HG03097 (cell line): ENCODE data around the gene OR2T27.
"Not testable (repeated sequence)": the region's sequence is repeated elsewhere in the genome, so short reads cannot be mapped to it uniquely, and the experiment has no call there.

Experiments used
- ATAC-seq: cut with Tn5 transposase; IDR thresholded peaks from one replicate; pipeline ENCODE4 v1.9.1; 2021; ENCODE audit not compliant: unreplicated experiment, low FRiP score

Gene OR2T27, protein sequence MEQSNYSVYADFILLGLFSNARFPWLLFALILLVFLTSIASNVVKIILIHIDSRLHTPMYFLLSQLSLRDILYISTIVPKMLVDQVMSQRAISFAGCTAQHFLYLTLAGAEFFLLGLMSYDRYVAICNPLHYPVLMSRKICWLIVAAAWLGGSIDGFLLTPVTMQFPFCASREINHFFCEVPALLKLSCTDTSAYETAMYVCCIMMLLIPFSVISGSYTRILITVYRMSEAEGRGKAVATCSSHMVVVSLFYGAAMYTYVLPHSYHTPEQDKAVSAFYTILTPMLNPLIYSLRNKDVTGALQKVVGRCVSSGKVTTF

DNA sequence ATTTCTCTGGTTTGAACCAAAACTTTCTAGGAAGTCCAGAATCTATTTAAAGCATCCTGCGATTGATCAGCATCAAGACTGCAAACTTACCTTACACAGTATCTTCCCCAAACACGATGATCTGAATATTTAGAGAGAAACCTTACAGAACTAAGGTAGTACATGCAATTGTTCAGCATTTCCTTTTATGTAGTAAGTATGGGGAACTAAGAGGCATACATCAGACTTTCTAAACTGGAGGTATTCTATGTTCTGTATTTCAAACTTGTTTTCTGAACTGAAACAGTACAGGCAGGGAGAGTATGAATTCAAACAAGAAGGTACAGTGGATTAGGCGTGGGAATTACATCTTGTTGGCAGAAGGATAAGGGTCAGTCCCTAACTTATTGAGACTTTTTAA, at the start of gene OR2T27:
Gene OR2T27 (minus strand): TSS at position 175 of the 400 bp plus-strand sequence. CDS start 4,644 bp downstream, outside the sequence.
- peak; percentile 46 for ATAC-seq

DNA sequence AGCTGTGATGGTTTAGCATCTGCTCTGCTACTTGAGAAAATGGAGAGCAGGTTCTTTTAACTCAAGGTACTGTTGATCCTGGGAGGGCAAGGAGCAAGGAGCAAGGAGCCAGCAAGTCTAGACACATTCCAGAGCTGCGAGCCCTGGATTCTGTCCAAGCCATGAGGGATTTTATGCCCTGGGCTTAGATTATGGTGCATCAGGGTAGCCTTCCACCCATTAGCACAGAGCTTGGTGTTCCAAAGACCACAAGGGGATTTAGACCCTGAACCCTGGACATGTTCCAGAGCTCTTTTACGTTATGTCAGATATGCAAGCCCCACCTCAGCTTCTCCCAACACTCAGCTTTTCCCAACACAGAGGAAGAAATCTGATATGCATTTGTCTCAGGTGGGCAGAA, 49.3 kb upstream of the OR2T27 start:
- ATAC-seq = no peak

DNA sequence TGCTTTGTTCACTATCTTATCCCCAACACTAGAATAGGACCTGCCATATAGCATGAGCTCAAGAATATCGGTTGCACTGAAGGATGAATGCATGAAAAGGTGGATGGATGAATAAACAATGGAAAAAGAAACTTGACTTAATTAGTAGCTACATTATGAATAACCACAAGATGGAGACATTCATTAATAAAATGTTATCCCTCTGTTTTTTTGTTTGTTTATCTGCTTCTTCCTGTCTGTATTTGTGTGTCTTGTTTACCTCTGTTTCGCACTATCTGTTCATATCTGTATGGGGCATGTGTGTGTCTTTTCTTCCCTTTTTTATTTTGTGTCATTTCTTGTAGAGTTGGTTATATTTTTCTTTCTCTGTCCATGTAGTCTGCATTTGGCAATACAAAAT, 48.3 kb upstream of the OR2T27 start:
- no peak for ATAC-seq

DNA sequence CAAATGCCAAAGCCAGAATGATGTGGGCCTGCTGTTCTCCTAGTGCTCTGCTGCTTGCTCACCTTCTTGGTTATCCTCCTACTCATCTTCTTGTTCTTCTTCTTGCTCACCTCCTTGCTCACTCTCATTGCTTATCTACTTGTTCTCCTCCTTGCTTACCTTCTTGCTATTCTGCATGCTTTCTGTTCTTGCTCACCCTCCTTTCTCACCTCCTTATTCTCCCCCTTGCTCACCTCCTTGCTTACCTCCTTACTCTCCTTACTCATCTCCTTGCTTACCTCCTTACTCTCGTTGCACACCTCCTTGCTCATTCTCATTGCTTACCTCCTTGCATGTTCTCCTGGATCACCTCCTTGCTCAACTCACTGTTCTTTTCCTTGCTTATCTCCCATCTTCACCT, 47.4 kb upstream of the OR2T27 start, which contains the start of gene OR14I1:
Gene OR14I1 (minus strand): TSS at position 53 of the 400 bp plus-strand sequence.
- ATAC-seq = no peak

DNA sequence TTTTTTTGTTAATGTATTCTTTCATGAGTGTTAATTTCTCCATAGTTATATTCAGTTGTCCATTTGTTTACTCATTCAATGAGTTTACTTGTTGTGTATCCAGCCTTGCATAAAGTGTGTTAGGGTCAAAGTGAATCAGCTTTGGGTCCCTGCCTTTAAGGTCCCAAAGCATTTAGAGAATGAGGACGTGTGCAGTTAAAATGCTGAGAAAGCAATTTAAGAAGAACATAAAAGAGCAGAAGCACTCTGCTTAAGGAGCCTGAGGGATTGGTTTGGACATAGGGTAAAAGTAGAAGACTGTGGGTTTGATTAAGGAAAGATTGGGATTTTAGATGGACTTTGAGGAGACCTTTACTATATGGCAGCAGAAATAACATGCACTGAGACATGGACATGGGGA, 43.8 kb upstream of the OR2T27 start:
- ATAC-seq = no peak

DNA sequence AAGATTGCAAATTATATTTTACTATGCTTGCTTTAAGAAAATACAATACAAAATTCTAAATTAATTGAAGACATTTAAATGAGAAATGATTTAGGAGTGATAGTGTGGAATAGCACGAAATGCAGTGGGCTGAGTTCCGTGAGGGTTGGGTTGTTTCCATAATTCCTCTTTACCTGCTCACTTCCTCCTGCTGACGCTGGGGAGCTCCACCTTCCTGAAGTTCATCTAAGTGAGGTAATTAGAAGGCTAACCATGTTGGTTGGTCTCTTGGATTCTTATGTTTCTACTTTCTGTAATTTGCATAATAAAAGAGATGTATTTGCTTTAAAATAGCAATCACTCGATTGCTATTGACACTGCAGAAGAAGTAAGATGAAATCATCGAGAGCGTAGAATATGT, 42.6 kb upstream of the OR2T27 start:
- no peak for ATAC-seq

DNA sequence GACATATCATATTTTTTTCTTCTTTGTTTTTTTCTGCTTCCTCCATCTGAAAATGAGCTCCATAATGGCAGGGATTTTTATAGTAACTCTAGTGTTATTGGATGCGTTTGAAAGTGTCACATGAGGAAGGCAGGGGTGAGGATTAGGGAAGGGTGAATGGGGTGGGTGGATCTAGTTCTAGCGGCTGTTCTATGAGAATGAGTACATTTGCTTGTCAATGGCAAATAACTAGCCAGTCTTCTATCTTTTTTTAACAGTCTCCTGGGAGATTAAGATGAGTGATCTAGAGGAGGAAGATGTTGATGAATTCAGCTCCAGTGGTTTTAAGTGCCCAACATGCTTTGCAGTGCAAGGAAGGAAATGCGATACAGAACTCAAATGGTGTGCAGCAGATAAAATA, 41.4 kb upstream of the OR2T27 start:
- ATAC-seq = no peak

DNA sequence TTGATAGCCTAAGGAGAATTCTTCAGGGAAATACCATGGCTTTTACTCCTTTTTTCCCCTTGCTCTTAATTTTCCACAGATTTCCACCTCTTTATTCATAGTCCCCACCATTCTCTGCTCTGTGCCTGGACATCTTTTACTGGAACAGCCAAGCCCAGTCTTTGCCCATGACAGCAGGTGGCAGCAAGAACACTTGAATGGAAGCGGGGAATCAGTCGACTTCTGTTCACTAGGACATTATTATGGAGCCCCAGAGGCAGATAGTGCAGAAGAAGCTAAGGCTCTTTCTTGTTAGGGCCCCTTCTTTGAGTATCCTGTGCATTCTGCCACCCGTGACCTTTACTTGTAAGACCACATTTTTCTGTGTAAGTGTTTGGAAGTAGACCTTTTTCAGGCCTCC, 40.9 kb upstream of the OR2T27 start:
- no peak for ATAC-seq

DNA sequence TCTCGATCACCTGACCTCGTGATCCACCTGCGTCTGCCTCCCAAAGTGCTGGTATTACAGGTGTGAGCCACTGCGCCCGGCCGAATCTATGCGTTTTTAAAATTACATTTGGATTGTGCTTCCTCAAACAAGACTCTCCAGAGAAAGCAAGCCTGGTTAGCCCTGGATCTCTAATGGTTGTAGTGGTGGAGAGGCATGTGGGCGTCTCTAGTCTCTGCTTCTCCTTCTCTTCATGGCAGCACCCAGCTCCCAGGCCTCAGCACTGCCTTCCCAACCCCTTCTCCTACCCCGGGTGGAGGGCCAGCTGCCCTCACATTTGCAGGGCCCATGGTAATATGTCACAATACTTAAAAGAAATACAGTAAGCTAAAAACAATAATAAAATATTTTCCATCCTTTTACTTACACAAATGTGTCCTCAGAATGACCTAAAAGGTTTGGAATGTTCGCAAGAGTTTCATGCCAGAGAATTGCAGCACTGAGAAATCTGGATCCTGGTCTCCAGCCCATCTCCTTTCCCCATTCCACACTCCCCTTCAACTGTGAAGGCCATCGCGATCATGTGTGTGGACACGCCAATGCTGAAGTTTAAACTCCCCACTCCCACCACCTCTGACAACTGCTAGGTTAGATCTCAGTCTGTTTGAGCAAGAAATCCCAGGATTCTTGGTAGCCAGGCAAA, 40.3 kb upstream of the OR2T27 start:
- ATAC-seq = no peak

DNA sequence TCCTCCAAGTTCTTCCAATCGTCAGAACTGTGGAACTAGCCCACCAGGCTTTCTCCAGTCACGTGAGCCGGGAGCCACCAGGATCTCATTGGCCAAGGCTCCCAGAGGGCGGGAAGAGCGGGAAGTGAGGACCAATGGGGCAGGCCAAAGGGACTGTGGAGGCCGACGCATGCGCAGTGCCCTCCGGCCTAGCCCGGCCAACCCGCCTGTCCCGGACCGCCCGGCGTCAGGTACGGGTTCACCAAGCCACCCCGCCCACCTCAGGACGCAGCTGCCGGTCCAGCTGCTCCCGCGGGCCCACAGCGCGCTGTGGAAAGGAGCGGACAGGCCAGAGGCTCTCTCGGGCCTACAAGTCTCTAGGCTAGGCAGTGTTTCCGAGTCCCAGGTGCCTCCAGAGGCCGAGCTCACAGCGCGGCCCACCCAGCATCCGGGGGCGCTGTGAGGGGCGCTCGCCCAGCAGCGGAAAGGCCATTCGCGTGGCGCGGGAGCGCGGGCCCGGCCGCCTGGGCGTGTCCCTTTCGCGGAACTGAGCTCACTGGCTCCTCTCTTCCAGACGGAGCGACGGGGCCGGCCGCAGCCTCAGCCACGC, 36.3 kb upstream of the OR2T27 start:
- no peak for ATAC-seq

DNA sequence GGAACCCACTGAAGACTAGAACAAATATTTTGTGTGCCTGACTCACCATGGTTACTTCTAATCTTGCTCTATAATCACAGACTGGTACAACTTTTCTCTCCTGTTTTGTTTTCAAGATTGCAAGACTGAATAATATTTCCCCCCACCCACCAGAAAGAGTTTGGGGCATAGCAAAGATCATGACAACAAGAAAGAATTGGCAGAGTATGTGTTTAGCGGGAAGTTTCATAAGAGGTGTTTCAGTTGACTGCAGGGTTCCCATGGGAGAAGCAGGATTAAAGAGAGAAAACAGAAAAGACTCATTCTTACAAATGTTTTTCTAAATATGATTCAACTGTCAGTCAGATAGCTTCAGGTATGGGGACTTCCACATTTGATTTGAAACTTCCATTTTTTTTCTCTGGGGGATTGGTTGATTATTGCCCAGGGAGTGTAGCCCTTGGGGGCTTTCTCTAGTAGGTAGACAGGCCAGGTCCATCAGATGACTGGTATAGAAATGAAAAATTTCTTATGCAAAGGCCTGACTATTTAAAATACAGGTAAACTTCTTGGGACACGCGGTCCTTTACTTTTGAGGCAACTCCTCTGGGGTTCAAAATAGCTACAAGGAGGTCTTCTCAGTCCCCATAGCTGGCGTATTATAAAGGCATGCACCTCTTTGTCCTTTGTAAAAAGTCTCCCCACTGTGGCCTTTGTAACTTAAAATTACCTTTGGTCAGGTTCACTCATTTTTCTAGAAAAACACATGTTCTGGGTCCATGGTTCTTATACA, 33.4 kb upstream of the OR2T27 start:
- peak; percentile 84 for ATAC-seq

DNA sequence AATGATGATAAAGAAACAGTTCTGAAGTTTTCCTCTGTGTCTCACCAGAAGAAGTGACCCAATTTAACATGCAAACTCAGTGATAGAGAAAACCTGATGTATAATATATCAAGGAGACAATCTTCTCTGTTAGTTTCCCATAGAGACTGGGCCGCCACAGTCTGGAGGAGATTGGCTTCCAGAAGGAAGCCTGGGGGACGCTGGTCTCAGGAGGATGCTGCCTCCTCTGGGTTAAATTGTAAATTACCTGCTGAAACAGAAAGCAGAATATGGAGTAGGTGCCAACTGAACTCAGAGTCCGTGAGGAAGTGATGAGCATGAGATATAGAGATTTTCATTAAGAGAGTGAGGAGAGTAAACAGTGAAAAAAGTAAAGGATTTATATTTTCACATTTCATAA, 31.5 kb upstream of the OR2T27 start:
- ATAC-seq = peak; percentile 77

DNA sequence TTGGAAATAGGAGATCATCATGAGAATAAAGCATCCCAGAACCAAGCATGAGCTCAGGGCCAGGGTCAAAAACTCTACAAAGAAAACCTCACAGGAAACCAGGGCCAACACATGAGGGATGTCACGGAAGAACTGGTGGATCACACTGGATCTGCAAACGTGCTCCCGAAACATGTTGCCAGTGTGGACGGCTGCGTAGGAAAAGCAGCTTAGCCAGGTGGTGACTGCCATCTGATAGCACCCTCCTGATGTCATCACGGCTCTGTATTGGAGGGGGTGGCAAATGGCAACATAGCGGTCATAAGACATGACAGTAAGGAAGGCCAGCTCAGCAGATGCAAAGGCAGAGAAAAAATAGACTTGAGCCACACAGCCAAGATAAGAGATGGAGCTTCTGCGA, 26.3 kb upstream of the OR2T27 start:
- ATAC-seq = no peak

DNA sequence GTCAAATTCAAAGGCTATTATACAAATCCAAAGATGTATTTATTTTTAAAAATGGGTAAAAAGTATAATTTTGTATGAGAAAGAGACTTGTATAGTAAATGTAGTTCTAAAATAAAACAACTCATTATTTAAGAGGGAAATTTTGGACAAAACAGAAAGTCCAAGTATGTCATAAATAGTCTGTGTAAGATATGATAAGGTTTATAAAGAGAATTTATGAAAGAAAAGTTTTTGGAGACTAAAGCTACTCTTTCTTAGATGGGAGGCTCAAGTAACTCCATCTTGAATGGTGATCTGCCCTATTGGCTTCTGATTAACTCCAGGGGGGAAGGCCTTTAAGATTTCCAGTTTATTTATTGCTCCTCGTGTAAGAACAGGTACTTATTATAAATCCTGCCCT, 14.7 kb upstream of the OR2T27 start:
- no peak for ATAC-seq

DNA sequence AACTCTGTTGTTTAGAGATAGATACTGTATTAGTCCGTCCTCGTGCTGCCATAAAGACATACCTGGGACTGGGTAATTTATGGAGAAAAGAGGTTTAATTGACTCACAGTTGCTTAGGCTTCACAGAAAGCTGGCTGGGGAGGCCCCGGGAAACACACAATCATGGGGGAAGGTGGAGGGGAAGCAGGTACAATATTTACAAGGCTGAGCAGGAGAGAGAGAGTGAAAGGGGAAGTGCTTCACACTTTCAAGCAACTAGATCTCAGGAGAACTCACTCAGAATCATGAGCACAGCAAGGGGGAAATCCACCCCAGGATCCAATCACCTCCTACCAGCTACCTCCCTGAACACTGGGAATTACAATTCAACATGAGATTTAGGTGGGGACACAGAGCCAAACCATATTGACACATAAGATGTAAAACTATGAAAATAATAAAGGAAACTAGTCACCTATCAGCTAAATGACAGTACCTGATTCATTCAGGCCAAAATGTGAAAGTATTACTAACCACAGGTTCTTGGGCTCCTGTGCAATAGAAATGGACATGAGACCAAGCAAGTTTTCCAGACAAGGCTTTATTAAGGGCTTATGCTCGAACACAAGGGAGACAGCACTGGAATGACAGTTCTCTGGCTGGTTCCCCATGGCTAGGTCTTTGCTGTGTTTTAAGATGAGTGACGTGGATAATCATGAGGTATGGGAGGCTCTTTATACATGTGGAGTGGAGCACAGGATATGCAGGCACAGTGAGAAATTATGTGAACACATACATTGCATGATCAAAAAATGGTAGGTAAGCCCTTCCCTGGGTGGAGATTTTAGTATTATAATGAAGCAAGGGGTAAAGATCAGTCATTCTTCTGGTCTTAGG, 8.4 kb upstream of the OR2T27 start:
- peak; percentile 98 for ATAC-seq

DNA sequence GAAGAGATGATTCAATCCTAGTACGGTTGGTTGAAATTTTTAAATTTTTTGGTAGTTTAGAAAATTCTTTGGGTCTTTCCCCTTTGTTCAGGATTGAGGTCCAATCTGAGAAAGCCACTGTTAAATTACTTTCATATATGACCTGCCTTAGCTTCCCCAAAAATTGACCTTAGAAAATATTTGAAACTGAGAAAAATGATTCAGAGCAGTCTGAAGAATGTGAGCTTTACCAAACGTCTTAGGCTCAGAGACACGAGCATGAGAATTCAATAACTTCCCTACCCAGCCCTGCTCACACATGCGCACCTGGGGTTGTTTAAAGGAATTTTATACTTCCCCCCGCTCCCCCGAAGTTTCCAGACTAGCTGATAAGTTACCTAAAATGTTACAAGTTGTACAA, 1.5 kb upstream of the OR2T27 start:
- not testable (repeated sequence) for ATAC-seq

DNA sequence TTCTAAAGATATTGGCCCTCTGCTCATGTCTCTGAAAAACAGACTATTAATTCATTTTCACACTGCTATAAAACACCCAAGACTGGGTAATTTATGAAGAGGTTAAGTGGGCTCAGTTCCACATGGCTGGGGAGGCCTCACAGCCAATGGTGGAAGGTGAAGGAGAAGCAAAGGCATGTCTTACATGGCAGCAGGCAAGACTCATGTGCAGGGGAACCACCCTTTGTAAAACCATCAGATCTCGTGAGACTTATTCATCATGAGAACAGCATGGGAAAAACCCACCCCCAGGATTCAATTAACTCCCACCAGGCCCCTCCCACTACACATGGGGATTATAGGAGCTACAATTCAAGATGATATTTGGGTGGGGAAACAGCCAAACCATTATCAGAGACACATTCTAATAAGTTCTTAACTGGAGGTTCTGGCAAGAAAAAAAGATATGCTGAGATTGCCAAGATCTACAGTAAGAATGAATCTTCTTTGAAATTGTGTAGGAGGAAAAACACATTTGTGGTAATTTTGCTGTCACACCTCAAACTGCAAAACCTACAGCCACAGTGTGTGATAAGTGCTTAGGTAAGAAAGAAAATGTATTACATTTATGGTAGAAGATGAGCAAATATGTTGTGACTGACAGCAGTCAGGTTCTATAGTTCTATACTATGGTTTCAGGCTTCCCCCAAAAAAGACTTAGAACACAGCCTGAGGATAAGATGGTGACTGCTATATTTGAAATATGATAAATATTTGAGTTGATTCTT, 6.4 kb downstream of the OR2T27 start:
- not testable (repeated sequence) for ATAC-seq

DNA sequence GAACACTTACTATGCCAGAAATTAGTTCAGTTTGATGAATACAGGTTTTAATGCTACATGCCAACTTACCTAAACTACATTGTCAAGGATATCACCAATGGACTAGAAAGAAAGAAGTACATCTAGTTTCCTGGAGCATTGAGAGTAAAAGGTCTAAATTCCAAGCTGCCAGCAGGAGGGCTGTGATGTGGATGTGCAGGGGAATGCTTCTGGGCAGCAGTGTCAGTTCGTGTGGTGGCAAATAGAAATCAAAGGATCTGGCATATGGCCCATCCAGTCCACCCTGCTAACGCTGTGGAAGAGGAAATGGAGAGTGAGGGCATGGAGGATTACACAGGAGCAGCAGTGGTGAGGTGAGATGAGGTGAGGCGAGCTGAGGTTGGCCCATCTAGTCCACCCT, 10.2 kb downstream of the OR2T27 start, which contains the start of gene OR2T35:
Gene OR2T35 (minus strand): TSS at position 101 of the 400 bp plus-strand sequence. CDS start 6,020 bp downstream, outside the sequence.
- ATAC-seq = not testable (repeated sequence)

DNA sequence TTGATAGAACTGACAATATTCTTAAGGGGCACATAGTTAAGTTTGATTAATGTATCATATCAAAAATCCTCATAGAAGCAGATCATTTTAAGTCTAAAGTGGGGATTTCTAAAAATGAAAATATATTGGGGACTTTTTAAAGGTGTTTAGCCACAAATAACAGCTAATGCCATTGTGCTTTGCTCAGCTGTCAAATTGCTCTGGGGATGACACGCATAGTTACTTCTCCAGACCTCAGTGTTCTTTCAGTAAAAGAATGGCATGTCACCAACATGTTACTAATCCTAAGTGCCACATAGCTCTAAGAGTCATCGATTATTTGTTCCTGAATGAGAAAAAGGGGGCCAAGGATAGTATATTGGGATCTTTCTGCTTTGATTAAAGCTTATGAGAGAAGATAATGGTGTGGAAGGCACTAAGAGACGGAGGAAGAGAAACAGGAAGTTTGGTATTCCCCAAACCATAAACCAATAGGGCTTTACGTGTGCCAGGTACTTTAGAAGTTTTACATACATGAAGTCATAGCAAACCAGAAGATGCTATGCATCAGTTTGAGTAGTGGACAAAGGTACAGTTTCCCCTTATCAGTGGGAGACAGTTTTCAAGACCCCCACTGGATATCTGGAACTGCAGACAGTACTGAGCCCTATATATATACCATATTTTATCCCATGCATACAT, 12.2 kb downstream of the OR2T27 start:
- ATAC-seq = peak; percentile 53
